Breast epithelium (tissue), 3 donors: ENCODE results near the gene SORBS2.

ENCODE experiments used
- CTCF ChIP-seq, 3 donors: fragments of 450-650 bp; IDR thresholded peaks; one replicate each; pipeline ENCODE4 v1.5.1; 2016 to 2017; ENCODE audit warnings: antibody characterized with exemption in 3 of 3, mild to moderate bottlenecking in 3 of 3, moderate library complexity in 3 of 3
- POLR2A ChIP-seq: fragments of 450-650 bp; IDR thresholded peaks from one replicate; pipeline ENCODE4 v1.6.1; 2016; ENCODE audit warnings: antibody characterized with exemption, mild to moderate bottlenecking, moderate library complexity
- POLR2AphosphoS5 ChIP-seq, 3 donors: sonication (generic); formaldehyde crosslinking; IDR thresholded peaks; one replicate each; pipeline ENCODE4 v1.6.1; 2017; ENCODE audit warnings: antibody characterized with exemption in 3 of 3

DNA sequence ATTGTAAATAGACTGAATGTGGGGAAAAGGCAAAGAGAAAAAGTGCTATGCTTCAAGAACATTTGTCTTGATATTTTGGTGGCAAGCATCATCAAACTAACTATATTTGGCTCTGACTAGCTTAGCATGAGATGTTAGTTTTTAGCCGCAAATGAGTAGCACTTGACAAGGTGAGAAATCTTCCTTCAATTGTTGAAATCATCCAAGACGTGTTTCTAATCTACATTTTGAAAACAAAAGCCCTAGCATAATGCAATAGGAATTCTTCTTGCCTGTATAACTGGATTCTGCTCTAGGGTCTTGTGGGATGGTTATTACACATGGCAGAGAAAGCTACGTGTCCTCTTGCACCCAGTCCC lies 92.5 kb downstream of the SORBS2 start:
- TF ChIP-seq CTCF (IDR thresholded peaks at IDR 0.05): no peak
- TF ChIP-seq POLR2A: no peak
- TF ChIP-seq POLR2AphosphoS5 (IDR thresholded peaks at IDR 0.05): no peak
